CD14-positive monocyte (primary cell): ENCODE data around the gene FCGBP. TPM values are rescaled to one million over a fixed set of nuclear protein-coding genes. Genes with fewer than 3 reads are reported as not detected.
A peak's percentile ranks its signal among the peaks of the same experiment; 100 is the strongest.

ENCODE experiments used
- DNase-seq, 3 donors: peaks; one replicate each; pipeline ENCODE4 v3.0.0-alpha.2; 2011 to 2022
- H2AFZ ChIP-seq: 2 replicates; pipeline ENCODE4 v1.6.0; 2012; ENCODE audit warnings: mild to moderate bottlenecking, low read depth, low read length, inconsistent platforms; ENCODE audit not compliant: insufficient read depth, poor library complexity, severe bottlenecking
- H3K27ac ChIP-seq, 2 donors: 1 replicate in 1 of 2; 2 replicates in 1 of 2; pipeline ENCODE4 v1.5.1; 2012 to 2013; ENCODE audit warnings: low read length in 2 of 2, control low read depth in 1 of 2, inconsistent platforms in 1 of 2, low read depth in 1 of 2, mild to moderate bottlenecking in 1 of 2
- H3K27me3 ChIP-seq, 2 donors: one replicate each; pipeline versions ENCODE4 v1.6.0 to v1.6.1; 2011 to 2013; ENCODE audit warnings: low read length in 2 of 2; ENCODE audit not compliant: control insufficient read depth in 2 of 2, insufficient read depth in 2 of 2
- H3K36me3 ChIP-seq, 2 donors: replicated peaks in 1 of 2; 1 replicate in 1 of 2; 2 replicates in 1 of 2; pipeline versions ENCODE4 v1.5.1 to v1.6.1; 2012 to 2013; ENCODE audit warnings: low read length in 2 of 2, control low read depth in 1 of 2, inconsistent platforms in 1 of 2, mild to moderate bottlenecking in 1 of 2; ENCODE audit not compliant: insufficient read depth in 2 of 2, control insufficient read depth in 1 of 2
- H3K4me1 ChIP-seq, 2 donors: 1 replicate in 1 of 2; 2 replicates in 1 of 2; pipeline versions ENCODE4 v1.5.1 to v1.6.1; 2012 to 2013; ENCODE audit warnings: low read length in 2 of 2, control low read depth in 1 of 2, inconsistent platforms in 1 of 2, mild to moderate bottlenecking in 1 of 2, moderate library complexity in 1 of 2; ENCODE audit not compliant: insufficient read depth in 2 of 2, control insufficient read depth in 1 of 2
- H3K4me2 ChIP-seq: replicated peaks from 2 replicates; pipeline ENCODE3; 2012; ENCODE audit warnings: low read length, moderate library complexity, mild to moderate bottlenecking; ENCODE audit not compliant: poor library complexity, severe bottlenecking; ENCODE audit errors: extremely low read depth
- H3K4me3 ChIP-seq, 3 experiments: fragments of 200-600 bp in 1 of 3; sonication (generic) in 1 of 3; replicated peaks in 1 of 3; 1 replicate in 2 of 3; 2 replicates in 1 of 3; pipeline ENCODE4 v1.5.1; 2011 to 2013; ENCODE audit warnings: low read length in 3 of 3, mild to moderate bottlenecking in 3 of 3, control low read depth in 2 of 3, low read depth in 2 of 3, inconsistent platforms in 1 of 3, moderate library complexity in 1 of 3
- H3K79me2 ChIP-seq: 2 replicates; pipeline ENCODE4 v1.6.0; 2012; ENCODE audit warnings: mild to moderate bottlenecking, control low read depth, inconsistent platforms, low read length, moderate library complexity; ENCODE audit not compliant: insufficient read depth
- H3K9ac ChIP-seq: 2 replicates; pipeline ENCODE4 v1.6.0; 2017; ENCODE audit warnings: low read length, mild to moderate bottlenecking; ENCODE audit not compliant: insufficient read depth, poor library complexity, severe bottlenecking
- H3K9me3 ChIP-seq, 2 donors: replicated peaks in 1 of 2; 1 replicate in 1 of 2; 2 replicates in 1 of 2; pipeline versions ENCODE4 v1.5.1 to v1.6.1; 2012 to 2013; ENCODE audit warnings: low read length in 2 of 2, control low read depth in 1 of 2; ENCODE audit not compliant: control insufficient read depth in 1 of 2, insufficient read depth in 1 of 2
- H4K20me1 ChIP-seq: 2 replicates; pipeline ENCODE4 v1.6.0; 2012; ENCODE audit warnings: mild to moderate bottlenecking, low read length, control low read depth, moderate library complexity; ENCODE audit not compliant: insufficient read depth
- H3K27ac Mint-ChIP-seq, 7 donors: one replicate each; pipeline ENCODE4 v1.8.0; 2020; ENCODE audit warnings: mild to moderate bottlenecking in 7 of 7, mixed read lengths in 7 of 7, moderate library complexity in 6 of 7, inconsistent platforms in 2 of 7
- H3K27me3 Mint-ChIP-seq, 3 donors: one replicate each; pipeline ENCODE4 v1.8.0; 2021 to 2022; ENCODE audit warnings: low read depth in 3 of 3, mild to moderate bottlenecking in 3 of 3, mixed read lengths in 3 of 3, moderate library complexity in 3 of 3, inconsistent platforms in 1 of 3
- H3K36me3 Mint-ChIP-seq, 2 donors: one replicate each; pipeline ENCODE4 v1.8.0; 2020; ENCODE audit warnings: mixed read lengths in 2 of 2, inconsistent platforms in 1 of 2, mild to moderate bottlenecking in 1 of 2
- H3K4me1 Mint-ChIP-seq: one replicate; pipeline ENCODE4 v1.8.0; 2020; ENCODE audit warnings: mild to moderate bottlenecking, mixed read lengths
- H3K4me3 Mint-ChIP-seq, 2 donors: one replicate each; pipeline ENCODE4 v1.8.0; 2020; ENCODE audit warnings: mild to moderate bottlenecking in 2 of 2, mixed read lengths in 2 of 2, moderate library complexity in 1 of 2
- H3K9me3 Mint-ChIP-seq, 7 donors: one replicate each; pipeline ENCODE4 v1.8.0; 2020 to 2022; ENCODE audit warnings: mixed read lengths in 7 of 7, mild to moderate bottlenecking in 6 of 7, moderate library complexity in 6 of 7, inconsistent platforms in 2 of 7
- CTCF ChIP-seq: fragments of 200-600 bp; IDR thresholded peaks from one replicate; pipeline ENCODE4 v1.8.0; 2022; ENCODE audit warnings: antibody characterized with exemption, mild to moderate bottlenecking
- WGBS: methylation state at CpG from one replicate; pipeline ENCODE4 v1.1.5; 2013; ENCODE audit warnings: missing lambda C conversion rate; ENCODE audit not compliant: insufficient coverage; 5-methylcytosine and 5-hydroxymethylcytosine counted together
- intact Hi-C, 2 donors: fragments of 100-400 bp; cut with micrococcal nuclease; formaldehyde crosslinking; loops; one replicate each; pipeline versions ENCODE4 v1.15.0 to v1.15.1; 2023
- polyA plus RNA-seq, 3 donors: library from polyadenylated mRNA; depleted of rRNA in 1 of 3; unstranded in 2 of 3; stranded (reverse) in 1 of 3; fragments of 300-500 nt in 2 of 3; fragments of >200 nt in 1 of 3; fragmentation: Illumina TruSeq in 2 of 3; gene quantifications; 1 replicate in 2 of 3; 2 replicates in 1 of 3; pipeline ENCODE4 v1.2.3, GENCODE V29; 2012 to 2021

FCGBP gene
- polyA plus RNA-seq, 3 donors: 0.07 to 0.29 TPM; not detected in 1

GRCh38 chr19:39908803-39909202 is 25.6 kb downstream of the FCGBP start:
- Mint-ChIP-seq H3K4me3 (peak overlapping the region in 1 of 2 donors; percentile 53), H3K36me3 (no peaks in the 10 kb centered on the region), H3K27ac (no peak overlapping the region), H3K4me1 (peaks cover 26% of the 10 kb centered on the region), H3K9me3 (peaks cover 0 to 5% (median 0%) of the 10 kb centered on the region in 7 donors), H3K27me3 (peaks cover 25 to 58% (median 41%) of the 10 kb centered on the region in 3 donors)
- H3K4me2 ChIP-seq: no peak overlapping the region
- no peak for DNase-seq
- H3K79me2 ChIP-seq: no peaks in the 10 kb centered on the region
- TF ChIP-seq CTCF: no peak
- intact Hi-C loops: no loop called here
- no peak overlapping the region for H2AFZ ChIP-seq
- H3K27me3 ChIP-seq: peaks cover 0 to 28% of the 10 kb centered on the region in 2 donors
- no peak overlapping the region for H3K4me3 ChIP-seq
- 88% methylated on average over 2 of the region's 6 CpGs for whole genome bisulfite sequencing
- H3K9ac ChIP-seq: no peak overlapping the region
- no peaks in the 10 kb centered on the region for H4K20me1 ChIP-seq
- no peaks in the 10 kb centered on the region for H3K36me3 ChIP-seq
- no peak overlapping the region for H3K27ac ChIP-seq
- peaks cover 23 to 24% of the 10 kb centered on the region in 2 donors for H3K4me1 ChIP-seq
- H3K9me3 ChIP-seq: no peaks in the 10 kb centered on the region

- Histone ChIP-seq H3K4me3 (no peak overlapping the region), H3K27ac (no peak overlapping the region), H3K4me2 (no peak overlapping the region), H3K4me1 (peaks cover 23 to 24% of the 10 kb centered on the region in 2 donors), H3K79me2 (no peaks in the 10 kb centered on the region), H2AFZ (no peak overlapping the region), H3K9me3 (no peaks in the 10 kb centered on the region), H3K36me3 (no peaks in the 10 kb centered on the region), H3K27me3 (peaks cover 0 to 16% of the 10 kb centered on the region in 2 donors), H4K20me1 (no peaks in the 10 kb centered on the region), H3K9ac (no peak overlapping the region)
- peaks cover 26% of the 10 kb centered on the region for H3K4me1 Mint-ChIP-seq
- H3K27me3 Mint-ChIP-seq: peaks cover 25 to 44% (median 27%) of the 10 kb centered on the region in 3 donors
- no peak overlapping the region for H3K27ac Mint-ChIP-seq
- intact Hi-C loops: no loop called here
- no peak for TF ChIP-seq CTCF
- peaks cover 0 to 5% (median 0%) of the 10 kb centered on the region in 7 donors for H3K9me3 Mint-ChIP-seq
- no CpG with 5 or more reads among the region's 5 CpGs for WGBS
- H3K4me3 Mint-ChIP-seq: peak overlapping the region in 1 of 2 donors; percentile 33
- H3K36me3 Mint-ChIP-seq: no peaks in the 10 kb centered on the region
- no peak for DNase-seq
Measured at GRCh38 chr19:39906820-39907611, 27.4 kb downstream of the FCGBP start.
